ENCODE data around the gene USP54. TPM values are rescaled to one million over a fixed set of nuclear protein-coding genes. Genes with fewer than 3 reads are reported as not detected.

USP54 gene
- total and polyA plus RNA-seq, 9 of the 15 experiments (the other 6 are each of a cell fraction or from before 2014, with no cell fraction given), result 3.8 to 40.1 (median 16.9) TPM

- TF ChIP-seq, protein P1, sequence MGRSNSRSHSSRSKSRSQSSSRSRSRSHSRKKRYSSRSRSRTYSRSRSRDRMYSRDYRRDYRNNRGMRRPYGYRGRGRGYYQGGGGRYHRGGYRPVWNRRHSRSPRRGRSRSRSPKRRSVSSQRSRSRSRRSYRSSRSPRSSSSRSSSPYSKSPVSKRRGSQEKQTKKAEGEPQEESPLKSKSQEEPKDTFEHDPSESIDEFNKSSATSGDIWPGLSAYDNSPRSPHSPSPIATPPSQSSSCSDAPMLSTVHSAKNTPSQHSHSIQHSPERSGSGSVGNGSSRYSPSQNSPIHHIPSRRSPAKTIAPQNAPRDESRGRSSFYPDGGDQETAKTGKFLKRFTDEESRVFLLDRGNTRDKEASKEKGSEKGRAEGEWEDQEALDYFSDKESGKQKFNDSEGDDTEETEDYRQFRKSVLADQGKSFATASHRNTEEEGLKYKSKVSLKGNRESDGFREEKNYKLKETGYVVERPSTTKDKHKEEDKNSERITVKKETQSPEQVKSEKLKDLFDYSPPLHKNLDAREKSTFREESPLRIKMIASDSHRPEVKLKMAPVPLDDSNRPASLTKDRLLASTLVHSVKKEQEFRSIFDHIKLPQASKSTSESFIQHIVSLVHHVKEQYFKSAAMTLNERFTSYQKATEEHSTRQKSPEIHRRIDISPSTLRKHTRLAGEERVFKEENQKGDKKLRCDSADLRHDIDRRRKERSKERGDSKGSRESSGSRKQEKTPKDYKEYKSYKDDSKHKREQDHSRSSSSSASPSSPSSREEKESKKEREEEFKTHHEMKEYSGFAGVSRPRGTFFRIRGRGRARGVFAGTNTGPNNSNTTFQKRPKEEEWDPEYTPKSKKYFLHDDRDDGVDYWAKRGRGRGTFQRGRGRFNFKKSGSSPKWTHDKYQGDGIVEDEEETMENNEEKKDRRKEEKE (IDR thresholded peaks at IDR 0.05; ENCODE audit: borderline replicate concordance in 1 of 2, control insufficient read depth in 1 of 2, low read depth in 2 of 2, low read length in 1 of 2), result no peak
- no peak for TF ChIP-seq RCOR1 (IDR thresholded peaks at IDR 0.05; ENCODE audit: borderline replicate concordance in 1 of 2, low read depth in 2 of 2, low read length in 2 of 2)
Measured at GRCh38 chr10:73634421-73634820, 43.3 kb upstream of the USP54 start (continued).

GRCh38 chr10:73629165-73629564 is 38.0 kb upstream of the USP54 start:
- Histone ChIP-seq H3K79me2 (ENCODE audit: control insufficient read depth, insufficient read depth, low read length) (peaks cover 33% of the 10 kb centered on the region), H3K36me3 (ENCODE audit: control insufficient read depth, insufficient read depth, low read length) (no peaks in the 10 kb centered on the region), H2AFZ (ENCODE audit: low read depth, low read length) (no peak overlapping the region), H3K27me3 (ENCODE audit: control insufficient read depth in 2 of 2, insufficient read depth in 2 of 2, low read length in 2 of 2) (no peaks in the 10 kb centered on the region), H3K27ac (ENCODE audit: extremely low read depth, low read depth, low read length) (no peak overlapping the region), H3K9me3 (replicated peaks; ENCODE audit: control insufficient read depth, insufficient read depth, low read depth, low read length) (no peaks in the 10 kb centered on the region), H4K20me1 (replicated peaks; ENCODE audit: control insufficient read depth, insufficient read depth, low read length) (no peaks in the 10 kb centered on the region), H3K9me1 (ENCODE audit: control insufficient read depth, insufficient read depth, low read length) (no peaks in the 10 kb centered on the region), H3K4me2 (ENCODE audit: insufficient read depth, low read length) (no peak overlapping the region), H3K4me3 (no peak overlapping the region), H3K4me1 (replicated peaks in 1 of 2; ENCODE audit: control insufficient read depth in 2 of 2, insufficient read depth in 2 of 2, low read length in 2 of 2) (peaks cover 7 to 14% of the 10 kb centered on the region in 2 experiments; a peak in 4 of 5 replicates), H3K9ac (ENCODE audit: insufficient read depth in 1 of 2, low read depth in 2 of 2, low read length in 2 of 2) (no peak overlapping the region)
- DNase-seq (ENCODE audit: extremely low read depth in 1 of 4, low spot score in 3 of 4), result no peak
- BruUV-seq (replicated peaks), result no TSS peak
- CTCF ChIA-PET (ENCODE audit: low intra/inter-chr PET ratio), result interaction anchor here (0.6 kb wide), 1 partner anchor 398 kb away, joined by 3 read pairs; no protein-coding TSS in a partner anchor
- intact Hi-C loops (cut with micrococcal nuclease), result loop anchor here (5.0 kb wide), 2 partner anchors 37 to 102 kb away; partner anchors contain the start of gene USP54
- no peak for ATAC-seq
- 74% methylated on average over 5 of the region's 5 CpGs for WGBS (ENCODE audit: insufficient coverage, low coverage, missing lambda C conversion rate)
- FAIRE-seq, result no peak
- POLR2A ChIA-PET, result interaction anchor here (0.6 to 3.1 kb wide), 3 partner anchors 11 to 320 kb away, joined by 3 to 12 read pairs (median 3); partner anchors contain the start of gene MYOZ1
- in situ Hi-C loops (cut with MboI), result no loop called here
- TF ChIP-seq NFATC3 (IDR thresholded peaks at IDR 0.05) (no peak), CEBPB (tag; IDR thresholded peaks at IDR 0.05) (peak; percentile 64), POU5F1 (IDR thresholded peaks at IDR 0.05; ENCODE audit: borderline replicate concordance, low read depth, low read length, partially characterized antibody) (no peak), KDM5B (IDR thresholded peaks at IDR 0.05; ENCODE audit: insufficient replicate concordance, low read depth, low read length) (no peak), DPF2 (IDR thresholded peaks at IDR 0.05) (no peak), RBM14 (IDR thresholded peaks at IDR 0.05; ENCODE audit: borderline replicate concordance, insufficient read depth, low read depth, low read length) (no peak), L3MBTL2 (IDR thresholded peaks at IDR 0.05) (no peak), GTF2B (IDR thresholded peaks at IDR 0.05; ENCODE audit: extremely low read depth, insufficient read length) (no peak), THRAP3 (IDR thresholded peaks at IDR 0.05; ENCODE audit: borderline replicate concordance) (no peak), GABPA (tag; conservative IDR thresholded peaks at IDR 0.05; ENCODE audit: low read depth) (no peak), ESRRB (CRISPR knock-in tag; IDR thresholded peaks at IDR 0.05; ENCODE audit: borderline replicate concordance) (no peak), PHF20 (IDR thresholded peaks at IDR 0.05; ENCODE audit: partially characterized antibody) (no peak), SAFB (IDR thresholded peaks at IDR 0.05; ENCODE audit: borderline replicate concordance, low read depth, low read length) (no peak)
- TF ChIP-seq, protein P2, sequence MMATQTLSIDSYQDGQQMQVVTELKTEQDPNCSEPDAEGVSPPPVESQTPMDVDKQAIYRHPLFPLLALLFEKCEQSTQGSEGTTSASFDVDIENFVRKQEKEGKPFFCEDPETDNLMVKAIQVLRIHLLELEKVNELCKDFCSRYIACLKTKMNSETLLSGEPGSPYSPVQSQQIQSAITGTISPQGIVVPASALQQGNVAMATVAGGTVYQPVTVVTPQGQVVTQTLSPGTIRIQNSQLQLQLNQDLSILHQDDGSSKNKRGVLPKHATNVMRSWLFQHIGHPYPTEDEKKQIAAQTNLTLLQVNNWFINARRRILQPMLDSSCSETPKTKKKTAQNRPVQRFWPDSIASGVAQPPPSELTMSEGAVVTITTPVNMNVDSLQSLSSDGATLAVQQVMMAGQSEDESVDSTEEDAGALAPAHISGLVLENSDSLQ (IDR thresholded peaks at IDR 0.05), result peak; percentile 65

Measured in K562 (cell line).